ENCODE measurements around the gene HS3ST5.

The HS3ST5 gene

DNA sequence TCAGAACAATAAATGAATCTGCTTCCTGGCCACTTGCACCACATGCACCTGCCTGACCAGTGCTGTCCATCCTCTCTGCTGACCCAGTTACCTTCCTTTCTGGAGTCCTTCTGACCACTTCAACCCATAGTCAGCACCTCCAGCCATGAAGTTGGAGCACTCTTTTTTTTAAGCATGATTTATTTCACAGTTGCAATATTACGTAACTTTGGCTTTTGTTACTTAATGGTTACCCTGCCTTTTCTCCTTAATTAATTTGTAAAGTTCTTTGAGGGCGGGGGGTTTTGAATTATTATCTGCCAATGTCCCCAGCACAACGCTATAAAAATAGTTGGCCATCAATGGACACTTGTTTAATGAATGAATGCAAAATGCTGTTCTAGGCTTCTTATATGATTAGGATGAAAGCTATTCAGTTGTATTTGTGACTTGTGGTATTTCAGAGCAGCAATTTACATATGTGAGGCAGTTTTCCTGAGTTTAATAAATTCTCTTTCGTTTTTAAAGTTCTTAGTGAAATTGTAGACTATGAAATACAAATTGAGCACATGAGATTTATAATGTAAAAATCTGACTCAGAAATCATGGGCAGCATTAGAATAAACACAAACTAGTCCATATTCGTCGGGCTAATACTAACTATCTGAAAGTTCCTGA lies 180.0 kb downstream of the HS3ST5 start:
- no peak for TF ChIP-seq POLR2AphosphoS5 (IDR thresholded peaks at IDR 0.05; ENCODE audit: low read depth, low read length)
- TF ChIP-seq TAF1 (IDR thresholded peaks at IDR 0.05; ENCODE audit: borderline replicate concordance, insufficient read depth, low read length), result no peak
- TF ChIP-seq, protein P1, sequence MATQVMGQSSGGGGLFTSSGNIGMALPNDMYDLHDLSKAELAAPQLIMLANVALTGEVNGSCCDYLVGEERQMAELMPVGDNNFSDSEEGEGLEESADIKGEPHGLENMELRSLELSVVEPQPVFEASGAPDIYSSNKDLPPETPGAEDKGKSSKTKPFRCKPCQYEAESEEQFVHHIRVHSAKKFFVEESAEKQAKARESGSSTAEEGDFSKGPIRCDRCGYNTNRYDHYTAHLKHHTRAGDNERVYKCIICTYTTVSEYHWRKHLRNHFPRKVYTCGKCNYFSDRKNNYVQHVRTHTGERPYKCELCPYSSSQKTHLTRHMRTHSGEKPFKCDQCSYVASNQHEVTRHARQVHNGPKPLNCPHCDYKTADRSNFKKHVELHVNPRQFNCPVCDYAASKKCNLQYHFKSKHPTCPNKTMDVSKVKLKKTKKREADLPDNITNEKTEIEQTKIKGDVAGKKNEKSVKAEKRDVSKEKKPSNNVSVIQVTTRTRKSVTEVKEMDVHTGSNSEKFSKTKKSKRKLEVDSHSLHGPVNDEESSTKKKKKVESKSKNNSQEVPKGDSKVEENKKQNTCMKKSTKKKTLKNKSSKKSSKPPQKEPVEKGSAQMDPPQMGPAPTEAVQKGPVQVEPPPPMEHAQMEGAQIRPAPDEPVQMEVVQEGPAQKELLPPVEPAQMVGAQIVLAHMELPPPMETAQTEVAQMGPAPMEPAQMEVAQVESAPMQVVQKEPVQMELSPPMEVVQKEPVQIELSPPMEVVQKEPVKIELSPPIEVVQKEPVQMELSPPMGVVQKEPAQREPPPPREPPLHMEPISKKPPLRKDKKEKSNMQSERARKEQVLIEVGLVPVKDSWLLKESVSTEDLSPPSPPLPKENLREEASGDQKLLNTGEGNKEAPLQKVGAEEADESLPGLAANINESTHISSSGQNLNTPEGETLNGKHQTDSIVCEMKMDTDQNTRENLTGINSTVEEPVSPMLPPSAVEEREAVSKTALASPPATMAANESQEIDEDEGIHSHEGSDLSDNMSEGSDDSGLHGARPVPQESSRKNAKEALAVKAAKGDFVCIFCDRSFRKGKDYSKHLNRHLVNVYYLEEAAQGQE (IDR thresholded peaks at IDR 0.05; ENCODE audit: insufficient read depth in 1 of 2, low read depth in 2 of 2, low read length in 2 of 2), result no peak
- TF ChIP-seq FOXP2 (optimal IDR thresholded peaks at IDR 0.05; ENCODE audit: borderline replicate concordance, extremely low read depth, extremely low read length, insufficient read depth), result no peak
- no peak for TF ChIP-seq SIN3A (IDR thresholded peaks at IDR 0.05; ENCODE audit: borderline replicate concordance, insufficient read depth, low read length)

- TF ChIP-seq SIN3A (IDR thresholded peaks at IDR 0.05; ENCODE audit: borderline replicate concordance, insufficient read depth, low read length), result no peak
- TF ChIP-seq, protein P1 (IDR thresholded peaks at IDR 0.05; ENCODE audit: insufficient read depth in 1 of 2, low read depth in 2 of 2, low read length in 2 of 2), result no peak
- no peak for TF ChIP-seq FOXP2 (optimal IDR thresholded peaks at IDR 0.05; ENCODE audit: borderline replicate concordance, extremely low read depth, extremely low read length, insufficient read depth)
- TF ChIP-seq TAF1 (IDR thresholded peaks at IDR 0.05; ENCODE audit: borderline replicate concordance, insufficient read depth, low read length), result no peak
- TF ChIP-seq POLR2AphosphoS5 (IDR thresholded peaks at IDR 0.05; ENCODE audit: low read depth, low read length), result no peak
Observed at GRCh38 chr6:114160881-114161280, 181.9 kb downstream of the HS3ST5 start.

DNA sequence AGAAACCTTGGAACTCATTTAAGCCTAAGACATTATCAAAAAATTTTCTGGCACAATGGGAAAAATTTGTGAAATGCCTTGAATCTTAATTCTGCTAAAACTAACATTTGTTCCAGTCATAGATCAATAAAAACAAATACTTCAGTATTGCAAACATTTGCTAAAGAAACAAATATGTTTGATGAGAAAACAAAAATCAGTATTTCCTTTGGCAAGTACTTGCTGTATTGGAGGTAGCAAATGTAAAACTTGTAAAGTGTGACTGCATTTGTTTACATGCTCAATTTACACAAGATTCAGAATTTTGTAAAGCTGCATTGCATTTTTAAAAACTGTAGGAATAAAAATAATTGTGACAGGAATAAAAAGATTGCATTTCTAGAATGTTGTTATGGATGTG lies 183.1 kb downstream of the HS3ST5 start:
- TF ChIP-seq, protein P1 (IDR thresholded peaks at IDR 0.05; ENCODE audit: insufficient read depth in 1 of 2, low read depth in 2 of 2, low read length in 2 of 2), result no peak
- TF ChIP-seq POLR2AphosphoS5 (IDR thresholded peaks at IDR 0.05; ENCODE audit: low read depth, low read length) (no peak), SIN3A (IDR thresholded peaks at IDR 0.05; ENCODE audit: borderline replicate concordance, insufficient read depth, low read length) (no peak), FOXP2 (optimal IDR thresholded peaks at IDR 0.05; ENCODE audit: borderline replicate concordance, extremely low read depth, extremely low read length, insufficient read depth) (no peak), TAF1 (IDR thresholded peaks at IDR 0.05; ENCODE audit: borderline replicate concordance, insufficient read depth, low read length) (no peak)

- no peak for TF ChIP-seq SIN3A (IDR thresholded peaks at IDR 0.05; ENCODE audit: borderline replicate concordance, insufficient read depth, low read length)
- TF ChIP-seq TAF1 (IDR thresholded peaks at IDR 0.05; ENCODE audit: borderline replicate concordance, insufficient read depth, low read length), result no peak
- no peak for TF ChIP-seq POLR2AphosphoS5 (IDR thresholded peaks at IDR 0.05; ENCODE audit: low read depth, low read length)
- TF ChIP-seq FOXP2 (optimal IDR thresholded peaks at IDR 0.05; ENCODE audit: borderline replicate concordance, extremely low read depth, extremely low read length, insufficient read depth), result no peak
- TF ChIP-seq, protein P1 (IDR thresholded peaks at IDR 0.05; ENCODE audit: insufficient read depth in 1 of 2, low read depth in 2 of 2, low read length in 2 of 2), result no peak
Observed at GRCh38 chr6:114158838-114159694, 183.8 kb downstream of the HS3ST5 start.

All from PFSK-1 (cell line).